SH-SY5Y (cell line): Measurements from ENCODE around the gene MRM2.

Source experiments
- GATA2 ChIP-seq: IDR thresholded peaks from 2 replicates; pipeline ENCODE4 v1.6.1; 2011; ENCODE audit warnings: mild to moderate bottlenecking, low read depth, low read length
- GATA3 ChIP-seq: IDR thresholded peaks from 2 replicates; pipeline ENCODE4 v1.6.1; 2011; ENCODE audit warnings: low read depth, mild to moderate bottlenecking, low read length, moderate library complexity

GRCh38 chr7:2192831-2193534, 49.0 kb downstream of the MRM2 start:
- TF ChIP-seq GATA3 (no peak), GATA2 (no peak)
